Measurements from ENCODE around the gene GPR55.

DNA sequence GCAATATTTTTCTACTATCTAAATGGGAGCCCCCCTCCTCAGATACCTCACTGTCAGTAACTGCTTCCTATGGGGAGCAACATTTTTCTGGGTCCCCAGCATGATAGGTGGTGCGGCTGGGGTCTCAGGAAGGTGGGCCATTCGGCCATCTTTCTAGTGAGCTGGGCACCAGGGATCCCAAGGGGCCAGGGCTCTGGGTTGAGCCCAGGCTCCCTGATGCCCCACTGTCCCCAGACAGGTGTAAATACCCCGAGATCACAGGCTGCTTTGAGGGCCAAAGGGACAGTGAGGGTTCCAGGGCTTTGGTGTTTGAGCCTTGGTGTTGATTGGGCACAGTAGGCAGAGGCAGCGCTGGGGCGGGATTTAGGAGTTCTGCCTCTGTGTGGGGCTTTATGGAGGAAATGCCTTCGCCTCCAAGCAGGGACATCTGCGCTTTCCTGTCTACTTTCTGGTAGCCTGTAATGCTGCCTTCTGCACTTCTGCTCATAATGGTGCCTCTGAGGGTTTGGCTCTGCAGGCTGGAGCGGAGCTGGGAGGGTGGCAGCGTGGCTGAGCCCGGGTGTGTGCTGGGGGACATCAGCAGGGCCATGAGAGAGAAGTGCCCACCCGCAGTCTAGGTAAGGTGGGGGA is 55.0 kb downstream of the GPR55 start:
- no peak for TF ChIP-seq POLR2A (IDR thresholded peaks at IDR 0.05)
- TF ChIP-seq, protein P1, sequence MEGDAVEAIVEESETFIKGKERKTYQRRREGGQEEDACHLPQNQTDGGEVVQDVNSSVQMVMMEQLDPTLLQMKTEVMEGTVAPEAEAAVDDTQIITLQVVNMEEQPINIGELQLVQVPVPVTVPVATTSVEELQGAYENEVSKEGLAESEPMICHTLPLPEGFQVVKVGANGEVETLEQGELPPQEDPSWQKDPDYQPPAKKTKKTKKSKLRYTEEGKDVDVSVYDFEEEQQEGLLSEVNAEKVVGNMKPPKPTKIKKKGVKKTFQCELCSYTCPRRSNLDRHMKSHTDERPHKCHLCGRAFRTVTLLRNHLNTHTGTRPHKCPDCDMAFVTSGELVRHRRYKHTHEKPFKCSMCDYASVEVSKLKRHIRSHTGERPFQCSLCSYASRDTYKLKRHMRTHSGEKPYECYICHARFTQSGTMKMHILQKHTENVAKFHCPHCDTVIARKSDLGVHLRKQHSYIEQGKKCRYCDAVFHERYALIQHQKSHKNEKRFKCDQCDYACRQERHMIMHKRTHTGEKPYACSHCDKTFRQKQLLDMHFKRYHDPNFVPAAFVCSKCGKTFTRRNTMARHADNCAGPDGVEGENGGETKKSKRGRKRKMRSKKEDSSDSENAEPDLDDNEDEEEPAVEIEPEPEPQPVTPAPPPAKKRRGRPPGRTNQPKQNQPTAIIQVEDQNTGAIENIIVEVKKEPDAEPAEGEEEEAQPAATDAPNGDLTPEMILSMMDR (IDR thresholded peaks at IDR 0.05), result no peak
